ENCODE data around the gene DAGLB. TPM values are rescaled to one million over a fixed set of nuclear protein-coding genes. Genes with fewer than 3 reads are reported as not detected.
"Not testable (repeated sequence)": the region's sequence is repeated elsewhere in the genome, so short reads cannot be mapped to it uniquely, and the experiment has no call there.

The DAGLB gene
- total RNA-seq, 4 donors from 2014 or later, result 5.4 to 30.2 (median 19.3) TPM

DNA sequence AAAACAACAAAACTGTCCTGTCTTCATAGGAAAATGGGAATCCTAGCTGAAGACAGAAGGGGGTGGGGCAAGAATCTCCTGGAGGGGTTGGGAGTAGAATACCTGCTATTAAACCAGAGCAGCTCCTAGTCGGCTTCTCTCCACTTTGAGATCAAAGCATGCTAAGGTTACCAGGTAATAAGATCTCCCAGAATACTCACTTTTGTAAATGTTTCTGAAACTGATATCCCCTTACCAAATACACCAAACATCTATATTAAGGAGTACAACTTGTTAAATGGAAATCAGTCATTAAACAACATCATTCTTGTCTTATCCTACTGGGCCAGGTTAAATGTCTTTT lies 29.5 kb upstream of the DAGLB start:
- DNase-seq, result no peak
- H3K9me3 ChIP-seq, result no peaks in the 10 kb centered on the region
- TF ChIP-seq, protein P1, sequence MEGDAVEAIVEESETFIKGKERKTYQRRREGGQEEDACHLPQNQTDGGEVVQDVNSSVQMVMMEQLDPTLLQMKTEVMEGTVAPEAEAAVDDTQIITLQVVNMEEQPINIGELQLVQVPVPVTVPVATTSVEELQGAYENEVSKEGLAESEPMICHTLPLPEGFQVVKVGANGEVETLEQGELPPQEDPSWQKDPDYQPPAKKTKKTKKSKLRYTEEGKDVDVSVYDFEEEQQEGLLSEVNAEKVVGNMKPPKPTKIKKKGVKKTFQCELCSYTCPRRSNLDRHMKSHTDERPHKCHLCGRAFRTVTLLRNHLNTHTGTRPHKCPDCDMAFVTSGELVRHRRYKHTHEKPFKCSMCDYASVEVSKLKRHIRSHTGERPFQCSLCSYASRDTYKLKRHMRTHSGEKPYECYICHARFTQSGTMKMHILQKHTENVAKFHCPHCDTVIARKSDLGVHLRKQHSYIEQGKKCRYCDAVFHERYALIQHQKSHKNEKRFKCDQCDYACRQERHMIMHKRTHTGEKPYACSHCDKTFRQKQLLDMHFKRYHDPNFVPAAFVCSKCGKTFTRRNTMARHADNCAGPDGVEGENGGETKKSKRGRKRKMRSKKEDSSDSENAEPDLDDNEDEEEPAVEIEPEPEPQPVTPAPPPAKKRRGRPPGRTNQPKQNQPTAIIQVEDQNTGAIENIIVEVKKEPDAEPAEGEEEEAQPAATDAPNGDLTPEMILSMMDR (IDR thresholded peaks at IDR 0.05), result no peak
- no peak for TF ChIP-seq POLR2A (IDR thresholded peaks at IDR 0.05)
- no peak overlapping the region for H3K4me3 ChIP-seq
- peaks cover 0 to 4% of the 10 kb centered on the region in 2 donors for H3K4me1 ChIP-seq
- no peak overlapping the region for H3K27ac ChIP-seq
- intact Hi-C loops (cut with DNase I; ENCODE audit: low total_unique reads), result no loop called here
- no peaks in the 10 kb centered on the region for H3K27me3 ChIP-seq
- H3K36me3 ChIP-seq, result no peaks in the 10 kb centered on the region

DNA sequence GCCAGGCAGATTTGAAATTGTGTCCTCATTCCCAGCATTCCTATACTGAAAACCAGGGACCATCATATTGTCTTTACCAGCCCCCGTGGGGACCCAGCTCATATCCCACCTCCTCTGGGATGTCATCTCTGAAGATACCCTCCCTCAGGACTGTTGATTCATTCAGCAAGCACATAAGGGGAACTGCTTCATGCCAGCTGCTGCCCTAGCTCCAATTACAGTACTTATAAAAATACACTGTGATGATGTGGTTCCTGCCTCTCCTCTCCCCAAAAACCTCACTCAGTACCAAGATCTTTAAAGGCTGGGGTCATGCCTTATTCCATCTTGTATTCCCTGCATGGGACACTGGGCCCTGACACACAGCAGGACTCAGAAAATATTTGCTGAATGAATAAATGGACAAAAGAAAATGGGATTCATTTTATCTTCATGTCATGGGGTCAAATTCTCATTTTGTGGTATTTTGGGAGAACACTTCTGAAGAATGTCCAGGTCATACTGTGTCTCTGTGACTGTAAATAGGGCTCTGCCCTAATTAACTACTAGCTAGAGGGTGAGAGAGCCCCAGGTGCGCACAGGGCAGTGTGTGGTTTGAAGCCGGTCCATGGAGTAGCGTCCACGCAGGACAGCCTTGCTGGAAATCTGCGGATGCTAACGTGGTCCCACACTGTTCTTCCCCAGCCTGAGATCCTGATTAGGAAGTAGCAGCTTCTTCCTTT lies 29.0 kb upstream of the DAGLB start:
- TF ChIP-seq, protein P1 (IDR thresholded peaks at IDR 0.05), result no peak
- no peak for TF ChIP-seq POLR2A (IDR thresholded peaks at IDR 0.05)
- Histone ChIP-seq H3K27me3 (no peaks in the 10 kb centered on the region), H3K27ac (no peak overlapping the region), H3K9me3 (no peaks in the 10 kb centered on the region), H3K36me3 (no peaks in the 10 kb centered on the region), H3K4me3 (no peak overlapping the region), H3K4me1 (peaks cover 0 to 4% of the 10 kb centered on the region in 2 donors)
- DNase-seq, result no peak
- intact Hi-C loops (cut with DNase I; ENCODE audit: low total_unique reads), result no loop called here

DNA sequence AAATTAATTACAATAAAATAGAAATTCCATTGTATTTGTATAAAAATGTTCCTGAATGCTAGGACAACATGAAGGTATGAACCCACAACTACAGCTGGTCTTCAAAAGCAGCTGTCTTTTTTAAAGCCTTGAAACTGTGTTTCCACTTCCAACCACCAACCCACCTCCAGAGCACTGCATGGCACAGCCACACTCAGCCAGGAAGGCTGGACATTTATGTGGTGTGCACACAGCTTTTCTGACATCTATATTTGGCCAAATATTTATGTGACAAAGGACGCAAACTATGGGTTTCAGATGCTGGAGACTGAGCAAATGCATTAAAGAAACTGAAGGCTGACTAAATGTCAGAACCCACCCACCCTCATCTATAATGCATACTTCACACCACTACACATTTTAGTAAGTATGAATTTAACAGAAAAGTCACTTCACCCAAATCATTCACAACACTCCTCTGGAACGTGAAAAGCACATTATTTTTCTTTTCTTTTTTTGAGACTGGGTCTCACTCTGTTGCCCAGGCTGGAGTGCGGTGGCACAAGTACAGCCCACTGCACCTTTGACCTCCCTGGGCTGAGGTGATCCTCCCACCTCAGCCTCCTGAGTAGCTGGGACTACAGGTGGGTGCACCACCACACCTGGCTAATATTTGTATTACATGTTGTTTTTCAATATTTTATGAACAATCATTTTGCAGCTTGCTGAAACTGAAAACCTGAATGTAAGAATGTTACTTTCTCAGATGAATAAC lies 27.9 kb upstream of the DAGLB start:
- H3K9me3 ChIP-seq, result no peaks in the 10 kb centered on the region
- no peak for DNase-seq
- H3K36me3 ChIP-seq, result no peaks in the 10 kb centered on the region
- intact Hi-C loops (cut with DNase I; ENCODE audit: low total_unique reads), result no loop called here
- H3K27me3 ChIP-seq, result no peaks in the 10 kb centered on the region
- TF ChIP-seq, protein P1 (IDR thresholded peaks at IDR 0.05), result no peak
- TF ChIP-seq POLR2A (IDR thresholded peaks at IDR 0.05), result no peak
- H3K4me1 ChIP-seq, result no peaks in the 10 kb centered on the region
- no peak overlapping the region for H3K4me3 ChIP-seq
- no peak overlapping the region for H3K27ac ChIP-seq

DNA sequence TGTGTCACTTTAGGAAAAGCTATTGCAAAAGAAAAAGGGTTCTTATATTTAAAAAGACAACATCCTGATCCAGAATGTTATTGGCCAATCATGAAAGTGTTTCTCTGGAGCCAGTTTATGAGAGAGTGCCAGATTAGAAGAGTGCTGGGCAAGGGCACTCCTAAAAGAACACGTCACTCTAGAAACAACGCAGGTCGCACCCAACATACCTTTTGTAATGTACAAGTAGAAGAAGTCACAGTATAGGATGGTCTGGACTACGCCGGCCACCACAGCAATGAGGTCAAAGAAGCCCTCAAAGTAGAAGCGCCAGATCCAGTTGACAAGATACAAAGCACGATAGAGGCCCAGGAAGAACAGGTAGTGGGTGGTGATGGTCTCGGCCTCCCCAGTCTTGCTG lies 18.1 kb upstream of the DAGLB start:
- TF ChIP-seq, protein P1 (IDR thresholded peaks at IDR 0.05), result no peak
- no peak for TF ChIP-seq POLR2A (IDR thresholded peaks at IDR 0.05)
- Histone ChIP-seq H3K36me3 (no peaks in the 10 kb centered on the region), H3K4me1 (no peaks in the 10 kb centered on the region)

DNA sequence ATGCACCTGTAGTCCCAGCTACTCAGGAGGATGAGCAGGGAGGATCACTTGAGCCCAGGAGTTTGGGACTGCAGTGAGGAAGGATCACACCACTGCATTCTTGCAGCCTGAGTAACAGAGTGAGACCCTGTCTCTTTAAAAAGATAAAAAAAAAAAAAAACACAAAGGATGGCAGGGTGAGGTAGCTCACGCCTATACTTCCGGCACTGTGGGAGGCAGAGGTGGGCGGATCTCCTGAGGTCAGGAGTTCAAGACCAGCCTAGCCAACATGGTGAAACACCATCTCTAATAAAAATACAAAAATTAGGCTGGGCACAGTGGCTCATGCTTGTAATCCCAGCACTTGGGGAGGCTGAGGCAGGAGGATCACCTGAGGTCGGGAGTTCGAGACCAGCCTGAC lies 15.9 kb upstream of the DAGLB start:
- H3K27me3 ChIP-seq; H3K9me3 ChIP-seq; H3K27ac ChIP-seq; H3K4me3 ChIP-seq; H3K4me1 ChIP-seq; DNase-seq; intact Hi-C loops (cut with DNase I; ENCODE audit: low total_unique reads); H3K36me3 ChIP-seq: not testable (repeated sequence)

More for the DNA sequence above, 18.1 kb upstream of the DAGLB start:
- intact Hi-C loops (cut with DNase I; ENCODE audit: low total_unique reads), result no loop called here
- Histone ChIP-seq H3K27ac (no peak overlapping the region), H3K27me3 (no peaks in the 10 kb centered on the region), H3K4me3 (no peak overlapping the region), H3K9me3 (no peaks in the 10 kb centered on the region)
- DNase-seq, result no peak
